HS-5 (cell line): ENCODE measurements around the gene CIB4.

Source experiments
- DNase-seq: peaks from one replicate; pipeline ENCODE4 v3.0.0-alpha.2; 2012; ENCODE audit warnings: low read depth

Gene CIB4

GRCh38 chr2:26621469-26622199, 19.5 kb downstream of the CIB4 start:
- DNase-seq: no peak

- no peak for DNase-seq
Observed at GRCh38 chr2:26620031-26620605, 21.0 kb downstream of the CIB4 start.

- DNase-seq: no peak
Observed at GRCh38 chr2:26619521-26619951, 21.6 kb downstream of the CIB4 start.

- DNase-seq: no peak
Observed at GRCh38 chr2:26619096-26619495, 22.1 kb downstream of the CIB4 start.

DNA sequence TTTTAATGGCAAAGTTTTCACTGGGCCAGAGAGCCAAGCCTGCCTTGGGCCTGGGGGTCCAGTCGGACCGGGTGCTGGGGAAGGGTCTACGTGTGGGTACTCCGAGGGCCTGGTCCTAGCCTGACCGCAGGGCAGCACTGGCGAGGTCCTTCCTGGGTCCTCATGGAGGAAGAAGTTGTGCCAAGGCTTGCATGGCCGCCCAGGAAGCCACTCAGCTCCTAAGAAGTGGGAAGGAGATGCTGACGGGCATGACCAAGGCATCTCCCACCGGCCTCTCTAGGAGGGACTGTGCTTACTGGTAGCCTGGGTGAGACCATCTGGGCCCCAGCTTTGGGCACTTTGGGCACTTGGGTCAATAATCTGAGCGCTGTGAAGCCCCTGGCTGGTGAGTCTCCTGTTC, 22.6 kb downstream of the CIB4 start:
- DNase-seq: no peak

GRCh38 chr2:26617588-26618083, 23.5 kb downstream of the CIB4 start:
- DNase-seq: no peak

GRCh38 chr2:26616706-26617587, 24.2 kb downstream of the CIB4 start:
- no peak for DNase-seq

- no peak for DNase-seq
Observed at GRCh38 chr2:26615860-26616705, 25.1 kb downstream of the CIB4 start.

- no peak for DNase-seq
Observed at GRCh38 chr2:26615336-26615859, 25.8 kb downstream of the CIB4 start.

GRCh38 chr2:26614216-26615138, 26.7 kb downstream of the CIB4 start:
- DNase-seq: no peak

DNA sequence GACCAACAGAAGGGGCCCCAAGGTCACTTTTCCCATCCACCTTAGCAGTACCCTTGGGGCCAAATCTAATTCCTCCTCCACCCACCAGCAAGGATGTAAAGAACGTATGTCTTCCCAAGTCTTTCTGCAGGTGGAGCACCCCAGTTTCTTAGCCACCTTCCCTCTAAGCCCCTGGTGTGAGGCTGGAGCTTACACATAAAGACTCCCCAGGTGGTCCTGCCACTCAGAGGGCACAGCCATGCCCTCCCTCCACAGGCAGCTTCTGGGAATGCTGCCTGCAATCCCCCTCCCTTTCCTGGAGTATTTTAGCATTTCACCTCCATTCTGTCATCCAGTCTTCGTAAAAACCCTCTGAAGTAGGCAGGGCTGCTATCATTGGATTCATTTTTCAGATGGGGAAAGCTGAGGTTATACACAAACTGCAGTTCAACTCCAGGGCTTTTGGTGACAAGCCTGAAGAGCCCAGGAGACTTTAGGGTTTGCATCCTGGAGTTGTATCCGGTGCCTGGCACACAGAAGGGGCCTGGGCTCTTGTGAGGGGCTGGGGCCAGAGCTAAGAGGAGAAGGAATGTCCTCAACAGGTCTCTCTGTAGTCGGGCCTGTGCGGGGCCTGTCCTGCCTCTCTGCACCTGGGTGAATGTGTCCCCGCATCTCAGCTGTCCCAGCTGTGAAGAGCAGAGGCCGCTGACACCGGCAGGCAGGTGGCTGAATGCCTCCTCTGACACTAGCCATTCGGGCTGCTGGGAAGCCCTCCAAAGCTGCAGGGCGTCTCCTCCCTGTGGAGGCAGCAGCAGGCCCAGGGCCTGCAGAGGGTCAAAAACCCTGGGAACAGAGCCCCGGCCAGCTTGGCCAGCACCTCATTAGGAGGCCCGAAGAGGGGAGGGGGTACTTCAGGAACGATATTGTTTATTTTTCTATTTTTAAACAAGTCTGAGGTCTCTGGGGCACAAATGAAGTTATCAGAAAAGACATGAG, 27.6 kb downstream of the CIB4 start:
- no peak for DNase-seq

GRCh38 chr2:26612522-26613240, 28.5 kb downstream of the CIB4 start:
- no peak for DNase-seq

DNA sequence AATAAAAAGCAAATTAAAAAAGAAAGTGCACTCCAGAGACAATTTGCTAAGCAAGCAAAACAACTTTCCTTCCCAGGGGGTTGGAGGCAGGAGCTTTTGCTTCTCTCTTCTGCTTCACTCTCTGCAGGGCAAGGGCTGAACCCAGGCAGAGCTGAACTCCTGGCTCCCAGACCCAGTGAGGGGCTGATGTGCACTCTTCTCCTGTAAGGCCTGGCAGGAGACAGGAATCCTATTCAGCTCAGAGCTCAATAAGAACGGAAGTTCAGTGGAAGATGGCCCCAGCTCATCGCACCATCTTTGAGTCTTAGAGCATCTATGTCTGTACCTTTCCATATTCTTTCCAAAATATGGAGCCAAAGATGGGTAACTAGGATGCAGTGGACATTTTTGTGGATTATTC, 29.1 kb downstream of the CIB4 start:
- no peak for DNase-seq

DNA sequence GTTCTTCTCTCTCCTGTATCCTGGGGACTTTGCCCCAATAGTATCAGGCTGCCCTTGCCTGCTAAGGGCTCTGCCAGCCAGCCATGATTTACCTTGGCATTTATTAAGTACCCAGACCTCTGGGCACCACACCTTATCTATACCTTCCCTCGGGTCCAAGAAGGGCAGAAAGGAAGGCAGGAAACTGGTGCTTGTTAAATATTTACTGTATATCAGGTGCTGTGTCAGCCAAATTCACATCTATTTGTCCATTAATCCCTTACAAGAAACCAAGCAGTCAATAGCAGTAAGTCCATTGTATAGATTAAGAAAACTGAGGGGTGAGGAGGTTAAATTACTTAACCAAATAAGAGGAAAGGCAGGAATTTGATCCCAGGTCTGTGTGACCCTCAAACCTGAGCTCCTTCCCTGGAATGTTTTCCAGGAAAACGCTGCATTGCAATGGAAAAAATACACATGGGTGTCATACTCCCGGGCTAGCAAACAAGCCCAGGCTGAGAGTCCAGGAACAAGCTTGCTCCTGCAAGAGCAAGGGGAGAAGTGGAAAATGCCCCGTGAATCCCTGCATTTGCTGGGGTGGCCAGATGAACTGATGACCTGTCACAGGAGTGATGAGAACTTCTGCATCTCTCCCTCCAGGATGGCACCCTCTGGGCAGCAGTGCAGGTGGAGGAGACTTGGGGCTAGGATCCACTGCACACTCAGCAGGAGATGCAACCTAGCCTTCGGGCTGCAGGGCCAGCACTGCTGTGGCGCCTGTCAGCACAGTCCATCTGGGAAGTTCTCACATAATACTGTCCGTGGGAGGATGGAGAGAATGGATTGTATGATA, 30.4 kb downstream of the CIB4 start:
- DNase-seq: no peak

GRCh38 chr2:26609839-26610277, 31.3 kb downstream of the CIB4 start:
- DNase-seq: no peak

GRCh38 chr2:26609205-26609631, 31.9 kb downstream of the CIB4 start:
- no peak for DNase-seq

GRCh38 chr2:26608557-26608956, 32.6 kb downstream of the CIB4 start:
- no peak for DNase-seq

DNA sequence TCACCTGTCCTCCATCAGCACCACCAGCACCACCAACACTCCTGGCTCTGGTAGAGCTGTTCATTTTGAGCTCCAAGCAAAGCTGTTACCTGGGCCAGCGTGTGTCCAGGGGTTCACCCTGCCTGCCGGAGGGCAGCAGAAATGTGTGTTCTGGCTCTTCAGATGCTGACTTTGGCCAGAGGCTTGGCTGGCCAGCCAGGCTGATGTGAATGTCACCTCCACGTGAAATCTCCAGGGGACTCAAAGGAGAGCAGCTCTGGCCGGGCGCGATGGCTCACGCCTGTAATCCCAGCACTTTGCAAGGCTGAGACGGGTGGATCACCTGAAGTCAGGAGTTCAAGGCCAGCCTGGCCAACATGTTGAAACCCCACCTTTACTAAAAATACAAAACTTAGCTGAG, 33.5 kb downstream of the CIB4 start:
- no peak for DNase-seq
